ENCODE measurements around the gene FAM53B.

The FAM53B gene

DNA sequence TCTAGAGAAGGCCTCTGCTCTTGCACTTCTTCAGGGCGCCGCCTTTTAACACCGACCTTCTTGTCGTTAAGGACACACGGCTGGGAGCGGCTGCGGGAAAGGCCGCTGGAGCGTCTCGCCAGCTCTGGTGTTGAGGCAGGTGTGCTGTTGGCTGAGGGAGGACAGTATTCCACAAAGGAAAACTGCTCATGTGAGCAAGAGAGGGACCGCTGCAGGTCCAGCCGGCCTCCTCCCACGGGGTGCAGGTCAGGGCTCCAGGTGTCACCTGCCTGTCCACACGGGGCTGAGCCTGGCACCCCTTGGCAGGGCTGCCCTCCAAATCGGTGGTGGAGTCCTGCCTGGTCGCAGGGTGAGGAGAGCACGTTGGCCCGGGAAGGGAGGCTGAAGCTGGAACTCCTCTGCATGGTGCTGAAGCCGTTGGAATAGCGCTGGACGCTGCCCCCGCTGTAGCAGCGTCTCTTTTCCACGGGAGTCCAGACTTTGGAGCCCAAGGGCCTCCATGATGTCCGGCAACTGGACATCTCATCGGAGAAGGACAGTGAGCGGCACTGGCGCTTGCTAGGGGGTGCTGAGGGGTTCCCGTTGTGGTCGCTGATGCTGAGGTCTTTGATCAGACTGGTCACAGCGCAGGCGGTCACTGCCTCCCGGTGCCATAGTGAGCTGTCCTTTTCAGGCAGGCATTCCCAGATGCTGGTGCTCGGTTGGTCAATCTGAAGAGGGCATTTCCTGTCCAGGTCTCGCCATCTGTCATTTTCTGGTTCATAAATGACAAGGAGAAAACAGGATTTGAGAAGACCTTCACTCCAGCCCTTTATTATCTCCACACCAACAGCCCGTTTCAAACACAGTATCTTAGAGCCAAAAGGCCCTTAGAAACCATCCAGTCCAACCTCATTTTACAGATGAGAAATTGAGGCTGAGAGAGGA, 62.3 kb downstream of the FAM53B start:
- TF ChIP-seq GATA2 (IDR thresholded peaks at IDR 0.05; ENCODE audit: low read depth, low read length) (no peak), GATA3 (IDR thresholded peaks at IDR 0.05; ENCODE audit: low read depth, low read length) (no peak)

DNA sequence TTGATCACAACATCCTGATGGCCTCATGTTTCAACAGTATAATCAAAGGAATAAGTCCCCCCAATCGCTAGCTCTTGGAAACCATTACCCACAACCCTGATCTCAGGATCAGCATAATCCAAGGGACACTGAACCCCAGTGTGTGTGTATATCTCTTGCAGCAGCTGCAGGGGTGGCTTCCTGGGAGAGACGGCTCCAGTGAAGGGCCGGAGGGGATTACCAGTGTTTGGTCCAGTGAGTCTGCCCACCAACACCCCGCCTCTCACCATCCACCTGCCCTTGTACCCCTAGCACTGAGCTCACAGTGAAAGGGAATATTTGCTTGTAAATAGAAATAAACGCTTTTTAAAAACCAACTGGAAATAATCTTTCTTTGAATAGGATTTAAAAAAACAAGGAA, 63.1 kb downstream of the FAM53B start:
- TF ChIP-seq GATA2 (IDR thresholded peaks at IDR 0.05; ENCODE audit: low read depth, low read length) (no peak), GATA3 (IDR thresholded peaks at IDR 0.05; ENCODE audit: low read depth, low read length) (no peak)

DNA sequence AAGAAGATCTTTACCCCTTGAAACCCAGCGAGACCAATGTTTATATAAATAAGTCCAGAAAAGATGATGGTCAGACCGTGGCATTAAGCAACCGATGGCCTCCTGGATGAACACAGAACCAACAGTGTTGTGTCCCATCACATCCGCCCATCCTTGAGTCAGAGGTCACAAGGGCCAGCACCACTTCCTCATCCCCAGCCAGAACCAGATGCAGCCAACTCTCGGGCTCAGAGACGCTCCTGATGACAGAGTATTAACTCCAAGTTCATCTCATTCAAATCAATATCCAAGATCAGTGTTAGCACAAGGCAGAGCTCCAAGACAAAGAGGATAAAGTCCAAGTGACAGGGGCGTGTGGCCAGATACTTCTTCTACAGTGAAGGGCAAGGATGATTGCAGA, 63.5 kb downstream of the FAM53B start:
- TF ChIP-seq GATA3 (IDR thresholded peaks at IDR 0.05; ENCODE audit: low read depth, low read length) (no peak), GATA2 (IDR thresholded peaks at IDR 0.05; ENCODE audit: low read depth, low read length) (no peak)

DNA sequence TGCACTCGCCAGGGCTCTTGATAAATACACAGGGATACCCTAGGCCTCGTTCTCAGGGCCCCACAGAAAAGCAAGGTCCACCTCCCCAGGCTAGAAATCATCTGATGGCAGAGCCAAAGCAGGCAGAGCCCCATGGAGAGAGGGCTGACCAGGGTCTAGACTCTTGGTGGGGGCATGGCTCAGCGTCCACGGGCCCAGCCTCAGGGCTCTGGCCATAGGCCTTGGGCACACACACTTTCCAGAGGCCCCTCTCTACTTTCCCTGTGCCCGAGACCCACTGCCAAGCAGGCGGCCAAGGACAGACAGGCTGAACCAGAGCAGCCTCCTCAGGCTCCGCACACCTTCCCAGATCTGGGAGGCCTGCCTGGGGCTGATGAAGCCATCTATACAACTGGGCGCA, 64.8 kb downstream of the FAM53B start:
- TF ChIP-seq GATA3 (IDR thresholded peaks at IDR 0.05; ENCODE audit: low read depth, low read length), result no peak
- TF ChIP-seq GATA2 (IDR thresholded peaks at IDR 0.05; ENCODE audit: low read depth, low read length), result no peak

DNA sequence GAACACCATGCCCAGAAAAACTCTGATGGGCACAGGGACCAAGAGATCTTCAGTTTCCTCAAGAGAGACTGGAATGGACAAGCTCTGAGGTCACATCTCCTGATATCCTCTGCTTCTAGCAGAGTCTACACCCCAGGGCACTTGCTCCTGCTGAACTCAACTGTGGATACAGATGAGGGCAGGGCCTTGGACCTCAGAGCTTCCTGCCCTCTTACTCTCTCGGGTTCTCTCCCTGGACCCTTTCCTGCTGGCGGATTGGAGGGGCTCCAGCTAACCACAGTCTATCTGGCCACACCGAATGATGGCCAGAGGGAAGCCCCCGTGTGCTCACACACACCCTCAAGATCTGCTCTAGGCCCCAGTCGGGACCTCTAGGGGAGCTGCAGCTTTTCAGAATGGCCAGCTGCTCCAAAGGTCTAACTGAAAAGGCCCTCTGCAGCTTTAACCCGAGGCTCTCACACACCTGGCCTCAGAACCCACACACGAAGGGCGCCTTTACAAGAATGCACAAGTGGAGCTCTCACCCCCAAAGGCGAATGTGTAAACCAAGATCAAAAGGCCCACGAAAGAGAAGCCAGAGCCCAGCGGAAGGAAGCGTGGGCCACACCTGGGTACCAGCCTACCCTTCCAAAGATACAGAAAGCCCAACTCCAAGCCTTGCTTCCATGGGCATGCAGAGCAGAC, 65.5 kb downstream of the FAM53B start:
- TF ChIP-seq GATA3 (IDR thresholded peaks at IDR 0.05; ENCODE audit: low read depth, low read length) (no peak), GATA2 (IDR thresholded peaks at IDR 0.05; ENCODE audit: low read depth, low read length) (no peak)

DNA sequence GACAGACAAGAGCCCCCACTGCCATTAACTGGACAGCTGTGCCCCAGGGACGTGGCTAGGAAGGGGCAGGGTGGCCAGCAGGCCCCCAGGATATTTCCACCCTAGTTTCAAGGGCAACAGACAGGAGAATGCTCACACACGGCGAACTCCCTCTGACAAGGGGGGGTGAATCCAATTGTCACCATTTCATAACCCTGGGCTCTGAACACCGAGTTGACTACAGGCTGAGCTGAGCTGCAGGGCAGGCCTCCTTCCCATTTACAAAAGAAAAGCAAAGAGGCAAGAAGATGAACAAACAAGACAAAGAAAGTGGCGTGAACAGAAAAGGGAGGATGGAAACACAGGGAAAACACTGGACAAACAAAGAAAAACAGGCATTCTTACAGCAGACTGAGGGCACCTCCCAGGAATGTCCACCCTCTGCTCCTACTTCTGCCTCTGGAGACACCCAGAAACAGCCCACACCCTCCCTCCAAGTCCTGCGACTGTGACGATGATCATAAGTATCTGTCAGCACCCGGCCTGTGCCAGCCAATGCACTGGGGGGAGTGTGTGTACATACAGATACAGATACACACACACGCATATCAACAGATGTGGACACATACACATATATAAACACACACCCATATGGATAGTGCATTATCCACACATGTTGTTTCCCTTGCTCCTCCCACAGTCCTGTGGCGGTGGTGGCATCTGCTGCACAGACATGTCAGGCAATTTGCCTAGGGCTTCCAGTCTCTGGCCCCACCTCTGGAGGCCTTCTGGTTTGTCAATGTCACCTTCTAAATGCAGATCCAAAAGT, 66.2 kb downstream of the FAM53B start:
- no peak for TF ChIP-seq GATA2 (IDR thresholded peaks at IDR 0.05; ENCODE audit: low read depth, low read length)
- no peak for TF ChIP-seq GATA3 (IDR thresholded peaks at IDR 0.05; ENCODE audit: low read depth, low read length)

DNA sequence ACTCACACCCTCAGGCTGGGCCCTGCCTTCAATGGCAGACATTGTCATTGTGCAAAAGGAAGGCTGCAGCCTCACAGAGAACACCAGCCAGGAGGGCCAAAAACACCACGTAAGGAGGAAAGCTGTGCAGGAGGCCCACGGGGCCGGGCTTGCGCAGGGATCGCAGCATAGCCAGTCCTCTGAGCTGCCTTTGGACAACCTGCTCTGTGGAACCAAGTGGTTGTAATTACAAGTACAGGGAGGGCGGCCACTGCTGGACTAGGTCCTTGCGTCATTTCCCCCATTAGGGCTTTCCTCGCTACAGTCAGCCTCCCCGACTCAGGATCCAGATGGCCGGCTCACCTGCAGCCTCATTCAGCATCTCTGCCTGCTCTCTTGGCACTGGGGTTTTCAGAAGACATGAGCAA, 66.9 kb downstream of the FAM53B start:
- TF ChIP-seq GATA3 (IDR thresholded peaks at IDR 0.05; ENCODE audit: low read depth, low read length), result no peak
- no peak for TF ChIP-seq GATA2 (IDR thresholded peaks at IDR 0.05; ENCODE audit: low read depth, low read length)

DNA sequence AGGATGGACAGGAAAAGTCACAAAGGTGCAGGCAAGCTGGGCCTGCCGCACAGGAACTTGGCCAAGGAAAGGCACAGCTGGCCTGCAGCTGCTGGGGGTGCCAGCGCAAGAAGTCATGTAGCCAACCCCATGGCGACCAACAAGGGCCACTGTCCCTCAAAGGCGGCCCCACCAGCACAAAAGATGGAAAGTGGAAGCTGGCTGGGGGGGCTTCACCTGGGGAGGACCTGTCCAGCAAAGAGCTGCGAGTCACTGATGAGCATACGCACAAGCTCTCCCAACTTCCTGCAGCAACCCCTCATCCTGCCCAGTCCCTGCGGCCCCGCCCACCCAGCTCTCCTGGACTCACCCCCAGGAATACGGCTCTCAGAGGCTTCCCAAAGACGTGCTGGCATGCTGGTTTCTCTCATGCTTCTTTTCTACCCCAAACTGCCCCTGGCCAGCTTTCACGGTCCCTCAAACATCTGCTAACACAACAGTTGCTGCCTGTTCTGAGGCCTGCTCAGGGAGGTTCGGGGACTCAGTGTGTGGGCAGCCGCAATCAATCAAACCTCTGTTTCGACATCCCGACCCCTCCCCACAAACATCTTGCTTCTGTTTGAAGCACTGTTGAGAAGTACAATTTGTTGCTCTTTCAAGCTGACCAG, 67.6 kb downstream of the FAM53B start:
- TF ChIP-seq GATA2 (IDR thresholded peaks at IDR 0.05; ENCODE audit: low read depth, low read length) (no peak), GATA3 (IDR thresholded peaks at IDR 0.05; ENCODE audit: low read depth, low read length) (no peak)

DNA sequence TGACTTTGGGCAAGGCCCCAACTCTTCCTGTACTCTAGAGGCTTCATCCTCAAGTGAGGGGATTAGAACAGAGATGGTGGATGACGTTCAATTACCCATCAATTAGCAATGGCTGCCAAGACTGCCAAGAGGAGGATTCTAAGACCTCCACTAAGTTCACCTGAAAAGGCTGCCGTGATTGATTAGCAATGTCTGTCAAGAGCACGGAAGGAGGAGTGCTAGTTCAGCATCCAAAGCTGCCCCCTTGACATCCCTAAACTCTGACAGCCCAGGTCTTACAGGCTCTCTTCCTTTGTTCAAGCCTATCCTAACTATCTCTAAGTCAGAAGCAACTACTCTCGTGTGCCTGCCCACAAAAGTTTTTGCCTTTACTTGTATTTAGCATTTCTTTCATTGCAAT, 68.4 kb downstream of the FAM53B start:
- TF ChIP-seq GATA2 (IDR thresholded peaks at IDR 0.05; ENCODE audit: low read depth, low read length), result no peak
- TF ChIP-seq GATA3 (IDR thresholded peaks at IDR 0.05; ENCODE audit: low read depth, low read length), result no peak

DNA sequence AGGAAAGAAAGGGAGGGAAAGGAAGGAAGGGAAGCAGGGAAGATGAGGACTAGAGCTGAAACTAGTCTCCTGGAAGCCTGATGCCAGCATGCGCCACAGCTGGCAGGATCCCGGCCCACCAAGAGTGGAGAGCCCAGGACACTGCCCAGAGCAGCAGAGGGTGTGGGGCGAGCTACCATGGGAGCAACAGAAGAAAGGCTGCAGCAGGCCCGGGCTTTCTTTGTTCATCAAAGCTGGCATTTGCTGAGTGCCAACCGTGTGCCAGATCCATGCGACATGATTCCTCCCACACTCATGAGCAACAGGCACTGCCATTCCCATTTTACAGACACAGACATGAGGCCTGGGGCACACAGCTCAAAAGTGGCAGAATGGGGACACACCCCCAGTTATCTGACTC, 68.9 kb downstream of the FAM53B start:
- no peak for TF ChIP-seq GATA2 (IDR thresholded peaks at IDR 0.05; ENCODE audit: low read depth, low read length)
- TF ChIP-seq GATA3 (IDR thresholded peaks at IDR 0.05; ENCODE audit: low read depth, low read length), result no peak

DNA sequence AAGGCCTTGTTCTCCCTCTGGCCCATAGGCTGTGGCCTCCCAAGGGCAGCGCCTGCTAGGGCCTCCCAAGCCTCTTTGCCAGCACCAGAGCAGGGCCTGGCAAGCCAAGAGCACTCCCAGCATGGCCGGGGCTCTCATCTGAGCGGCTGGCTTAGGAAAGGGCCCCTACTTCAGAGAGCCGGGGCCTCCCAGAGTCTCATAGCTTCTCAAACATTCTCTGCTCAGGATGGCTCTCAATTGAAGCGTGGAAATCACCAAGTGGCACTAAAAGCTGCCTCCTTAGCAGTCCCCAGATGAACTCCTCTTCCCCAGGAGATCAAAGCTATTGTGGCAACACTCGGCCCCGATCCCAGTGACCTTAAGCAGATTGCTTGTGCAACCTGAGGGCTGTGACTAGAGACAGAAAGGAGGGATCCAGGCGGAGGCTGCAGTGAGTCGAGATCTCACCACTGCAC, 69.4 kb downstream of the FAM53B start:
- TF ChIP-seq GATA3 (IDR thresholded peaks at IDR 0.05; ENCODE audit: low read depth, low read length) (no peak), GATA2 (IDR thresholded peaks at IDR 0.05; ENCODE audit: low read depth, low read length) (no peak)

DNA sequence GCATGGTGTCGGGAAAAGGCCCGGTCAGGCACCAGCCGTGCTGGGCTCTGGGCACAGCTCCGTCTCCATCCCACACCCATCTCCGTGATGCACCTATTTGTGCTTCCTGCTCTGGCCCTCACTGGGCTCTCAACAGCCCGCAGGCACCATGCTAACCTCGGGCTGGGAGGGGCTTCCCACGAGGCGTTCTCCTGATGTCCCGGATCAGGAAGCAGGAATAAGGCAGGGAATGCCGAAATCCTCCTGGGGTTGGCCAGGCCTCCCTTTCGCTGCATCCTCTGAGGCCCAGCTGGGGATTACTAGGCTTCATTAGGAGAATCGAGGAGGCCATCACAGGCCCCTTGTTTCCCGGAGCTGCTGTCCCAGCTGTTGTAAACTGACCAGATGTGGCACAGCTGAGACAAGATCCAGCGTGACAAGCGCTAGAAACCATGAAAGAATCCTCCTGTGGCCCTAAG, 72.0 kb downstream of the FAM53B start:
- TF ChIP-seq GATA3 (IDR thresholded peaks at IDR 0.05; ENCODE audit: low read depth, low read length) (no peak), GATA2 (IDR thresholded peaks at IDR 0.05; ENCODE audit: low read depth, low read length) (no peak)

DNA sequence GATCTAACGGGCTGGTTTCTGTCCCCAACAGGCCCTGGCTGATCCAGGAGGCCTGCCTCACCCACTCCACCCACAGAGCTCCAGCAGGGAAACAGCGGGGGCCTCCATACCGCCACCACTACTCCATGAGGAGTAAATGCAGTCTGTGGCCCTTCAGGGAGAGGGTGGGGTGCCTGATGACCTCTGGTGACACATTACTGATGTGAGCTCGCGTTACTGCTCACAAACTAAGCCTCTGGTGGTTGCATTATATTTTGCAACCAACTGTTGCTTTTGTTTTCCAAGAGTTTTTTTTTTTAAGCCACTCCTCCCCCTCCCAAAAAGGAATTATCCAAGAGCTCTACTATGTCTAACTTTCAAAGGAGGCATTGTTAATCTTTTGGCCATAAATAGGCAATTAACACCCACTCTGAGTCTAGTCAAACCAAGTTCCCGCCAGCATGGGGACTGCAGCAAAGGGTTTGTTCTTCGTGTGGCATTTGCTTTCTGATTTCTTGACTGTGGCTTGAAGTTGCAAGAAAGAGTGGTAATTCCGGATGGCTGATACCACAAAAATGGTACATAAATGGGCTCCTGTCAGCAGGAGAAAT, 72.6 kb downstream of the FAM53B start:
- TF ChIP-seq GATA3 (IDR thresholded peaks at IDR 0.05; ENCODE audit: low read depth, low read length) (no peak), GATA2 (IDR thresholded peaks at IDR 0.05; ENCODE audit: low read depth, low read length) (no peak)

Measured in SH-SY5Y (cell line).